ENCODE results near the gene NADK2.

GRCh38 chr5:36239370-36240293 is 2.1 kb downstream of the NADK2 start:
- TF ChIP-seq PAX5 (IDR thresholded peaks at IDR 0.05; ENCODE audit: insufficient read depth, low read length, severe bottlenecking), result no peak
- no peak for TF ChIP-seq POLR2AphosphoS5 (IDR thresholded peaks at IDR 0.05; ENCODE audit: low read depth, low read length)
- TF ChIP-seq POLR2A (IDR thresholded peaks at IDR 0.05; ENCODE audit: low read depth, low read length), result no peak

All from GM12891 (cell line).